ENCODE results near the gene ZBTB16. TPM values are rescaled to one million over a fixed set of nuclear protein-coding genes. Genes with fewer than 3 reads are reported as not detected.

ZBTB16 gene
- polyA plus RNA-seq, 1 donor (not counting 4 experiments of a cell fraction or from before 2014, with no cell fraction given): 0.18 TPM

- Histone ChIP-seq H3K9me3 (ENCODE audit: control insufficient read depth, low read depth, low read length) (no peaks in the 10 kb centered on the region), H3K4me3 (ENCODE audit: control insufficient read depth in 2 of 3, extremely low read depth in 1 of 3, insufficient read depth in 2 of 3, low read depth in 1 of 3, low read length in 3 of 3) (no peak overlapping the region), H2AFZ (ENCODE audit: control insufficient read depth, low read length) (no peak overlapping the region), H3K4me1 (ENCODE audit: control insufficient read depth, extremely low read depth, insufficient read depth, low read length) (no peaks in the 10 kb centered on the region), H3K4me2 (ENCODE audit: control insufficient read depth, extremely low read depth, insufficient read depth, low read depth, low read length) (no peak overlapping the region), H3K27ac (ENCODE audit: control insufficient read depth, insufficient read depth, low read length) (no peak overlapping the region), H3K79me2 (ENCODE audit: control insufficient read depth, insufficient read depth, low read length) (no peaks in the 10 kb centered on the region), H3K9me1 (ENCODE audit: control insufficient read depth, extremely low read depth, insufficient read depth, low read length) (no peaks in the 10 kb centered on the region), H3K9ac (ENCODE audit: control insufficient read depth, extremely low read depth, insufficient read depth, low read length) (no peak overlapping the region), H4K20me1 (ENCODE audit: control insufficient read depth, extremely low read depth, insufficient read depth, low read length) (no peaks in the 10 kb centered on the region), H3K27me3 (ENCODE audit: control insufficient read depth, extremely low read depth, insufficient read depth, low read length) (peaks cover 12% of the 10 kb centered on the region), H3K36me3 (ENCODE audit: control insufficient read depth in 2 of 2, extremely low read depth in 1 of 2, insufficient read depth in 2 of 2, low read length in 2 of 2) (no peaks in the 10 kb centered on the region)
- TF ChIP-seq EZH2 (IDR thresholded peaks at IDR 0.05; ENCODE audit: low read length) (no peak), CTCF (optimal IDR thresholded peaks at IDR 0.05 in 1 of 3, IDR thresholded peaks at IDR 0.05 in 1 of 3, conservative IDR thresholded peaks at IDR 0.05 in 1 of 3; ENCODE audit: extremely low read depth in 1 of 3, insufficient read depth in 2 of 3, low read length in 3 of 3) (no peak)
- no peak for DNase-seq (ENCODE audit: low read depth, low spot score)
- dilution Hi-C loops (cut with MboI; ENCODE audit: extremely low pct_ligation_motif_present, low sequenced_read_pairs): no loop called here
- FAIRE-seq: no peak
These were observed 24.9 kb downstream of the ZBTB16 start for GRCh38 chr11:114084414-114084813.

- H3K4me1 ChIP-seq (ENCODE audit: control insufficient read depth, extremely low read depth, insufficient read depth, low read length): no peaks in the 10 kb centered on the region
- no peaks in the 10 kb centered on the region for H3K36me3 ChIP-seq (ENCODE audit: control insufficient read depth in 2 of 2, extremely low read depth in 1 of 2, insufficient read depth in 2 of 2, low read length in 2 of 2)
- H2AFZ ChIP-seq (ENCODE audit: control insufficient read depth, low read length): no peak overlapping the region
- H3K27ac ChIP-seq (ENCODE audit: control insufficient read depth, insufficient read depth, low read length): no peak overlapping the region
- no peak for TF ChIP-seq EZH2 (IDR thresholded peaks at IDR 0.05; ENCODE audit: low read length)
- TF ChIP-seq CTCF (optimal IDR thresholded peaks at IDR 0.05 in 1 of 3, IDR thresholded peaks at IDR 0.05 in 1 of 3, conservative IDR thresholded peaks at IDR 0.05 in 1 of 3; ENCODE audit: extremely low read depth in 1 of 3, insufficient read depth in 2 of 3, low read length in 3 of 3): no peak
- H3K27me3 ChIP-seq (ENCODE audit: control insufficient read depth, extremely low read depth, insufficient read depth, low read length): peaks cover 9% of the 10 kb centered on the region
- no peak overlapping the region for H3K9ac ChIP-seq (ENCODE audit: control insufficient read depth, extremely low read depth, insufficient read depth, low read length)
- dilution Hi-C loops (cut with MboI; ENCODE audit: extremely low pct_ligation_motif_present, low sequenced_read_pairs): no loop called here
- H3K4me2 ChIP-seq (ENCODE audit: control insufficient read depth, extremely low read depth, insufficient read depth, low read depth, low read length): no peak overlapping the region
- no peaks in the 10 kb centered on the region for H4K20me1 ChIP-seq (ENCODE audit: control insufficient read depth, extremely low read depth, insufficient read depth, low read length)
- H3K79me2 ChIP-seq (ENCODE audit: control insufficient read depth, insufficient read depth, low read length): no peaks in the 10 kb centered on the region
- H3K9me1 ChIP-seq (ENCODE audit: control insufficient read depth, extremely low read depth, insufficient read depth, low read length): no peaks in the 10 kb centered on the region
- FAIRE-seq: no peak
- H3K9me3 ChIP-seq (ENCODE audit: control insufficient read depth, low read depth, low read length): no peaks in the 10 kb centered on the region
- no peak overlapping the region for H3K4me3 ChIP-seq (ENCODE audit: control insufficient read depth in 2 of 3, extremely low read depth in 1 of 3, insufficient read depth in 2 of 3, low read depth in 1 of 3, low read length in 3 of 3)
- no peak for DNase-seq (ENCODE audit: low read depth, low spot score)
These were observed 26.7 kb downstream of the ZBTB16 start for GRCh38 chr11:114085965-114086793.
